Fibroblast of skin of back (primary cell): ENCODE data around the gene TENT4B.
A peak's percentile ranks its signal among the peaks of the same experiment; 100 is the strongest.

ENCODE experiments used
- DNase-seq: peaks from one replicate; pipeline ENCODE4 v3.0.0-alpha.2; 2013

The TENT4B gene

DNA sequence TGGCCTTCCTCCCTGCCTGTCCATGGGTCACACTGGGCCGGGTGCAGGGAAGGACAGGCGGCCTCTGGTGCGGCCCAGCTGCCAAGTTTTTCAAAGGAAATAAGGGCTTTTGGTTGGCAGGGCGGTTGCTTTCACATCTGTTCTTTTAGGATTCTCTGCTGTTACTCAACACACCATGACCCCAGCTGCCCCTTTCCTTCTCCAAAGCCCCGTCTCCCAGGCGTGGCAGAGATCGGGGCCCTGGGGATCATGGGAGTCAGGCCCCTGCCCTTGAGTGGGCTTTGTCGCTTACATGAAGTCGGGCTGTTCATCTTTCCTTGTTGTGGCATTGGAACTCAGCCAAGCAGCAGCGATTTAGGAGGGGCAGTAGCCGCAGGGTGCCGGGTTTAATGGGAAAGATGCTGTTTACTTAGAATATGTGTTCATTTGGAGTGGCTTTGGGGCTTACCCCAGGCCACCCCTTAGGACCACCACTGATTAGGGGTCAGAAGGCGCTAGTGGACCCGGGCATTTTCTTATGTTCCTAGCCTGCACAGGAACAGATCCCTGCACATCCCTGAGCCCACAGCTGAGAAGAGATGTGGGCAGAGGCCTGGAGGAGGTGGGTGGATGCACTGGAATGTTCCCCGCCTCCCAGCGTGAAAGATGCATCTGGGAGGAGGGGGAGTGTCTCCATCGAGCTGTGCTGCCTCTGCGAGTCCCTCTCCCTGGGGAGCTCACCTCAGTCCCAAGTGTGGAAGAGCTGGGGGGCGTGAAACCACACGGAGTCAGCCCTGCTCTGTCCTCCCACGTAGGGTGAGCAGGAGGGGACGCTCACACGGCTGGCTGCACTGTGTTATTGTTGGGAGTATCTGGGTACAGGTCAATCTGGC lies 106.5 kb downstream of the TENT4B start:
- peak; percentile 38 for DNase-seq

DNA sequence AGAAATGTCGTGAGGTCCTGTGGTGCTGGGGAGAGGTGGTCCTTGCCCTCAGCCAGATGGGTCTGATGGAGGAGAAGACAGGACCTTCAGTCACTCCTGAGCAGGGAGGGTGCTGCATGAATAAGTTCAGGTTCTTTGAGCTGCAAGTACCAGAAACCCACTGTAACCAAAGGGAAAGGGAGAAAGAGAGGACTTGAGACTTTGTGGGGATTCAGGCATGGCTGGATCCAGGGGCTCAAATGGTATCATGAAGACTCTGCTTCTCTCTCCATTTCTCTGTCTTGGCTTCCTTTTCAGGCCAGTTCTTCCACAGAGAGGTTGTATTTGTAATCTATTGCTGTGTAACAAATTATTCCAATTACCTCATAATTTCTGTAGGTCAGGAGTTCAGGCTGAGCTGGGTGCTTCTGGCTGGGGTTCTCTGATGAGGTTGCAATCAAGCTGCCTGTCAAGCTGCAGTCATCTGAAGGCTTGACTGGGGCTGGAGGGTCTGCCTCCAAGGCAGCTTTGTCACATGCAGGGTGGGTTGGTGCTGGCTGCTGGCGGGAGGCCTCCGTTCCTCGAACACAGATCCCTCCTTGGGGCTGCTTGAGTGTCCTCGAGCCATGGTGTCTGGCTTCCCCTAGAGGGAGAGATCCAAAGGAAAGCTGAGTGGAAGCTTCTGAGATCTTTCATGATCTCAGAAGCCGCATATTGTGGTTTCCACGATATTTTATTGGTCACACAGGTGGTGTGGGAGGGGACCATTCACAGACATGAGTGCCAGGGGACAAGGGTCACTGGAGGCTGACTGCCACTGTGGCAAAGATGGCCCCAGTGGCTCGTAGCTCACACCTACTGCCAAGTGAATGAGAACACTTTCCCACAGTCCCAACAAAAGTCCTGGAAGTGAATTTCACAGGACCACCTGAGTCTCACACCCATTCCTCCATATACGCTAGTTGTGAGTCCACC lies 107.4 kb downstream of the TENT4B start:
- no peak for DNase-seq

DNA sequence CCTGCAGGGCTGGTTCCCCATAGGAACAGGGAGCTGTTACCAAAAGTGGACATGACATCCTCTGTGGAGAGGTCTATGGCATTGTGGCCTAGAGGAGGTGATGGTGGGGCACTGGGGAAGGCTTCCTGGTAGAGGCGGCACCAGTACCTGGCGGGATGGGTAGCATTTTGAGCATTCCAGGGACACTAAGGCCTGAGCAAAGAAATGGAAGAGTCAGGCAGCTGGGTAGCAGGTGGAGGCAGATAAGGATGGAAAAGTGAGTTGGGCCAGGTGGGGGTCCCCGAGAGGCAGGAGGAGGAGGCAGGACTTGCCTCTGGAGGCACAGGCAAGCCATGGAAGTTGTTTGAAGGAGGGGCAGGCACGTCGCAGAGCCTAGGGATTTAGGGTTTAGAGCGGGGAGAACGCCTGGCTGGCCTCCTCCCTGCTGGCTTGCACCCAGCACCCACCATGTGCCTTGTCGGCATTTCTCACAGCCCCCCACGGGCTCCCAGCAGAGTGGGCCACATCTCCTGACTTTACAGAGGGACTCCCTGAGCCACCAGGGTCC lies 108.1 kb downstream of the TENT4B start:
- DNase-seq, result no peak

DNA sequence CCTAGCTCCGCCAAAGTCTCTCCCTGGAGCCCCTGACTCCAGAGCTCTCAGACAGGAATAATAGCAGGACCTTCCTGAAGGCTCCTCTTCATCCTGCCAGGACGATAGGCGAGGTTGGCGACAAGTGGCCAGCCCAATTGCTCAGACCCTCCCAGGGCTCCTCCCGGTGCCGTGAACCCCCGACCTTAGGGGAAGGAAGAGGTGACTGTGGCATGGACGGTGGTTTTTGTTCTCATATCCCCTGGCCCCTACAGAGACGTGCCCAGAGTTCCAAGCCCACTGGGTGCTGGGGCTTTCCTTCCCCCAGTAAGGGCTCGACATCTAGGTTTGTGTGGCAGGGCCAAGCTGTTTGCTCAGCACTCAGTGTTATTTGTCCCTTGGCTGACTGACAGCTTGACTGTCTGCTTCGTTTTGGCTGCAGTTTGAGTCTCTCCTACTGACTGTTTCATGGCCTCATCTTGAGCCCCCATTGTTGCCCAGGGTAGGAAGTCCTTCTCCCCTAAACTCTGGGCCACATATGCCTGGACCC lies 108.7 kb downstream of the TENT4B start:
- no peak for DNase-seq

DNA sequence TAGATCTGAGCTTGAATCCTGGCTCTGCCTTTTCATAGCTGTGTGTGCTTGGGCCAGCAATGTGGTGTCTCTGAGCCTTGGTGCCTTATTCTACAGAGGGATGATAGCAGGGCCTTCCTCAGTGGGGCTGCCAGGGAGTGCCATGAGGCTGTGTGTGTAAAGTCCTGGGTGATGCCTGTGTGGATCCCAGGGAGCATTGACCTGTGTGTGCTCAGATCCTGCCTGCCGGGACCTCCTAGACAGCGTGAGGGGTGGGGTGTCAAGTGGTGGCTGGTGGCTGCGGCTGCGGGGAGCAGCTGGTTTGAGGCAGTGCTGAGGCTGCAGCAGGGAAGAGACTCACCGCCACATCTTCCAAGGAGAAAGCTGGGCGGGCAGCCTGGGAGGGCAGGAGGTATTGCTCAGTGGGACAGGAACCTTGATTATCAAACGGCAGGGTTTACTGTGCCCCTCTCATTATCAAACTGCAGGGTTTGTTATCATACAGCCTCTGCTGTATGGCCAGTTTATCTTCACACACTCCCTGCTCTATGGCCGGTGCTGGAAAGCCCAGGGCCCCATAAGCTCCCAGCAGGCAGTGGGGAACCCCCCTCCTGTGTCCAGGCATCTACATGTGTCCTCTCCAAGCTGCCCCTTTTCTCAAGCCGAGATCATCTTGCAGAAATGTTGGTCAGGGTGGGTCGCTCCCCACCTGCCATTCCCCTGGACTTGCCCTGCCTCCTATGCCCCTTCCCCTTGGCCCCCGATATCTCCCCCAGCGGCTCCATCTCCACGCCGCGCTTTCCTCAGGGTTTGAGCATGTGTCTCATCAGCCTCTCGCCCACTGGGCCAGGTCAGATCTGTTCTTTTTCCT lies 110.2 kb downstream of the TENT4B start:
- DNase-seq, result no peak

DNA sequence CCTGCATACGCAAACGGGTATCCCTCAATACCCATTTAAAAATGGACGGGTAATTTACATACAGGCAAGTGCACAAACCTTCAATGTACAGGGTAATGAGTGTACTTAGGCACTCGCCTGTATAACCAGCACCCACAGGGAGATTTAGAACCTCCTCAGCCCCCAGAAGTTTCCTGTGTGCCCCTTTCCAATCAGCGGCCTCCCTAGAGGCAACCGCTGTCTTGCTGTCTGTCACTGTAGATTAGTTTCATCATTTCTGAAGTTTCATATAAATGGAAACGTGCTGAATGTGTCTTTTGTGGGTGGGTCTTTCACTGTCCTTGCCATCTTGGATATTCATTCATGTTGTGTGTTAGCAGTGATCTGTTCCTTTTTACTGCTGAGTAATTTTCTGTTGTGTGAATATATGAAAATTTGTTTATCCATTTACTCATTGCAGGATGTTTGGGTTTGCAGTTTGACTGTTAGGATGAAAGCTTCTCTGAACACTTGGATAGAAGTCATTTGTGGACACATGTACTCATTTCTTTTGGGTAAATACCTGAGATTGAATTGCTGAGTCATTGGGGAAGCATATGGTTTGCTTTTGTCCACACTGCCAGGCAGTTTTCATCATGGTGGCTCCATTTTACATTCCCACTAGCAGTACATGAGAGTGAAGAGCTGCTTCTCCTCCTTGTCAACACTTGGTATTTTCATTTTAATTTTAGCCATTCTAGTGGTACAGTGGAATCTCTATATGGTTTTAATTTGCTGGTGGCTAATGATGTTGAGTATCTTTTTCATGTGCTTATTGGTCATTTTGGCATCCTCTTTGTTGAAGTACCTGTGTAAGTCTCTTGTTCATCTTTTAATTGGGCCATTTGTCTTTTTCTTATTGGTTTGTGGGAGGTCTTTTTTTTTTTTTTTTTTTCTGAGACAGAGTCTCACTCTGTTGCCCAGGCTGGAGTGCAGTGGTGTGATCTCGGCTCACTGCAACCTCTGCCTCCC lies 111.1 kb downstream of the TENT4B start:
- peak; percentile 38 for DNase-seq

DNA sequence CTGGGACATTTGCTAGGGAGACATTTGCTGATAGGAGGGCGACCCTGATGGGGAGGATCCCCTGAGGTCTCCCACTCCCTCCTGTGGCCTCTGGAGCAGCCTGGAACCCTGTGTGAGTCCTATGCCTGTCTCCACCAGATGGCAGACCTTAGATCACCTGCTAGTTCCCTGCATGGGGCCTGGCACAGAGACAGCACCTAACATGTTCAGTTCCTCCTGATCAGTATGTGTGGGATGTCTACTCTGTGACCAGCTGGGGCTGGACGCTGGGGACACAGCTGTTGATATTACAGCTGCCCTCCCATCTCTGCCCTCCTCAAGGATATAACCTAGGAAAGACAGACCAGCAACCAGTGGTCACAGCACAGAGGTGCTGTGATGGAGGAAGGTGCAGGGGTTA lies 112.2 kb downstream of the TENT4B start:
- peak; percentile 12 for DNase-seq

DNA sequence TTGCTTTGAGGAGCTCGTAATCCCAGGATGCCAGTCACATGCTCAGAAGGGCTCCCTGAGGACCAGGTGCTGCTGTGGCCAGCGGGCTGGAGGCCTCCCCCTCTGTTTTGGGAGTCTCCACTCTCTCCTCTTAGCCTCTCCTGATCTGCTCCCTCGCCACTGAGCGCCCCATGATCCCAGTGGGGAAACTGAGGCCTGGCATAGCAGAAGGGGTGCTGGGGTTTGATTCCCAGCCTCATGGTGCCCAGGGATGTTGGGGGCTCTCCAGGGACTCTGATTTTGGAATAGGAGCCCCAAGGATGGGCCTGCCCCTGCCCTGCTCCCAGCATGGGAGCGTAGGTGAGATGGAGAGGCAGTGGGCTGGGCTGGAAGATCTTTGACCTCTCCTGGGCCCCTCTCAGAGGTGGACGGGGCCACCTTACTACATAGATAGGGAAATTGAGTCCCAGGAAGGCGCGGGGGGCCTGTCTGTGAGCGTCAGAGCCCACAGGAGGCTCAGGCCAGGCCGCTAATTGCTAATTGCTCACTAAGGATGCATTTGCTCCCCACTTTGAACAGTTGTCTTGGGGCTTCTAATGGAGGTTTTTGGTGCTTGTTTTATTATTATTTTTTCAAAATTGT lies 112.7 kb downstream of the TENT4B start:
- no peak for DNase-seq

DNA sequence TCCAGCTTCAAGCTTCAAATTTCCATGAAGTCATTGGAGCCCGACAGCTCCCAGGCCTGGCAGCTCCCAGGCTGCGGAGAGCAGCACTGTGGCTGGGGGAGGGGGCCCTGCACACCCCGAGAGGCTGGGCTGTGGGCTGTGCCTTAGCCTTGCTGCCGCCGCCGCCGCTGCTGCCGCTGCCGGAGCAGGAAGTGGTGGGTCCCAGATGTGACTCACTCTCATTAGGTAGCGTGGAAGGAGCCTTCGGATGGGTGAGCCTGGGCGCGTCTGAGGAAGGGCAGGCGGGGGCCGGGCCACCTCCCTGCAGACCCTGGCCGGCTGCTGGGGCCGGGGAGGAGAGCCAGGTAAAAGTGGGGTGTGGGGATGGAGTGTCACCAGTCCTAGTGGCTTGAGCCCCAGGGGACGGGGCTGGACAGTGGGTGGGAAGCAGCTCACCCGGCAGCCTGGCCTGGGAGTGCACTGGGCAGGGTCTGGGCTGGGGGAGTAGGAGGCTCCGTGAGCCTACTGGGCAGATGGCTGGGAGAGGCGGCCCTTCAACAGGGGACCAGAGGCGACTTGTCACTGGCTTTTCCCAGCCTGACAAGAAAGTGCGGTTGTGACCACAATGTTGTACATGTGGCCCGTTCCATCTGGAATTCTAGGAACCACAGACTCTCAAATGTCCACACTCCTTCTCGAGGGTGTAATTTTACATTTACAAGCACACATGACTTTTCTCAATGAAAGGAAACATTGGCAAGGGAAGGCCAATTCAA lies 113.4 kb downstream of the TENT4B start, which contains the start of gene ADCY7:
ADCY7 (plus strand) TSS at position 215 of the 755 bp plus-strand sequence. CDS start 21,629 bp downstream, outside the sequence.
- peak; percentile 90 for DNase-seq

DNA sequence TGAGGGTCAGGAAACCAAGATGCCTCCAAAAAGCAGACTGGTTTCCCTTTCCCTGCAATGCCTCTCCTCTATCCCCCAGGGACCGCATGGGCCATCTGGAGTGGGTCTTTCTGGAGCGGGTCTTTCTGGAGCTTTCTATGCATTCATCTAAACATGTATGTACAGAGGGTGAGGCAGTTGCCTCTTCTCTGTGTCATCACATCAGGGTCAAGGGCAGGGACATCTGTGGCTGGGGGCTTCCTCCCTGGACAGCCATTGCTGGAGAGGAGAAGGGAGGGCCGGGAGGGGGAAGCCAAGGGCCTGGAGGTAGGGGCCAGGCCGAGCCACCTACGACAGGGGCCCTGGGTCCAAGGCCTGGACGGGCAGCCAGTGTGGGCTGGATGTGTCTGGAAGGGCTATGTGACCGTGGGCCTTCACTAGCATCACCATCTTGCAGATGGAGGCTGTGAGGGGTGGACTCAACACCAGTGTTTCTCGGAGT lies 114.1 kb downstream of the TENT4B start:
- no peak for DNase-seq

DNA sequence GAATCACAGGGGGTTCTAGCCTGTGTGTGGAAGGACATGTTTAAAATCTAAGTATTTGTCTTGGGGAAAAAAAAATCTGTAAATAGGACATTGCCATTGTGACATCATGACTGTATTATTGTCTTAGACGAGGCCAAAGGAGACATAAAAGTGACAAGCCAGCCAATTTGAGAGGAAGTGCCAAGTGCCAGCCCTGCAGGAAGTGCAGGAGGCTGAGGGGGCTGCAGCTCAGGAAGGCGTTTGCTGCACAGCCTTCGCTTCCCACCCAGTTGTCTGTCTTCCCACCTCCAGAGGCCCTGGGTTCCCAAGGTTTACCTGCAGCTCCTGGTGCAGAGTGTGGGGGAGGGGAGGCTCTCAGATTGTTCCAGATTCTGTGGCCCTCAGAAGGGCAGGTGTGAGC lies 114.5 kb downstream of the TENT4B start:
- DNase-seq, result no peak

DNA sequence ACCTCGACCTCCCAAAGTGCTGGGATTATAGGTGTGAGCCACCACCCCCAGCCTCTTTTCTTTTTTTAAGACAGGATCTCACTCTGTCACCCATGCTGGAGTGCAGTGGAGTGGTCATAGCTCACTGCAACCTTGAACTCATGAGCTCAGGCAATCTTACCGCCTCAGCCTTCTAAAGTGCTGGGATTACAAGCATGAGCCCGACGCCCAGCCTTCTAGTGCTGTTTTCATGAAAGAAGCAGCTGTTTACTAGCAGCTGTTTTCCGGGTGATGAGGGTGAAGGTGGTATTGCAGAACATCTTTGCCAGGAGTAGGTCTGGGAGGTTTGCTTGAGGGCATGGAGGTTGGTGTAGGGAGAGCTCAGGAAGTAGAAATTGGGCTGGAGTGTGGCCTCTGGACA lies 115.2 kb downstream of the TENT4B start:
- DNase-seq, result no peak

DNA sequence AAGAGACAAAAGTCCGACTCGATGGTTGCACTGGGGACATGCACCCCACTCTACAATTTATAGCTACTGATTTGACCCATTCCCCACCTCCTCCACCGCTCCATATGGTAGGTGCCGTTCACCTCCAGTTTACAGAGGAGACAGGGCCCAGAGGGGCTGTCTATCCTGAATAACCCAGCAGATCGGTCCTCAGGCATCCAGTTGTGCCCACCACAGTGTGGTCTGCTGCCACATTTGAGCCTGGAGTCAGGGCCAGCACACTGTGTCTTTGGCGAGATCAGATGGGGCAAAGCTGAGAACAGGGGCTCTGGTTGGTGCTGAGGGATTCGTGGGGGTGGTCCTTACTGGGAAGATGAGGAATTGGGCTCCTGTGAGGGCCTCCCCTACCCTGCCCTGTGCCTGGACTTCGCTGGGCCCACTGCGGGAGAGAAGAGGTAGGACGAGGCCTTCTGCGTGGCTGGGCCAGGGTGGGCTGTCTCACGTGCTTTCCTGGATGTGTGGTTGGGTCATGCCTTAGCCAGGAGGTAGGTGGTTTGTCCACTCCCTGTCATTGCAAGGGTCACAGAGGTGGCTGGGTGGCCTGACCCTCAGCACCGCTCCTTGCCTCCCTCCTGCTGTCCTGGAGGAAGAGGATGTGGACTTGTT lies 116.1 kb downstream of the TENT4B start:
- no peak for DNase-seq

DNA sequence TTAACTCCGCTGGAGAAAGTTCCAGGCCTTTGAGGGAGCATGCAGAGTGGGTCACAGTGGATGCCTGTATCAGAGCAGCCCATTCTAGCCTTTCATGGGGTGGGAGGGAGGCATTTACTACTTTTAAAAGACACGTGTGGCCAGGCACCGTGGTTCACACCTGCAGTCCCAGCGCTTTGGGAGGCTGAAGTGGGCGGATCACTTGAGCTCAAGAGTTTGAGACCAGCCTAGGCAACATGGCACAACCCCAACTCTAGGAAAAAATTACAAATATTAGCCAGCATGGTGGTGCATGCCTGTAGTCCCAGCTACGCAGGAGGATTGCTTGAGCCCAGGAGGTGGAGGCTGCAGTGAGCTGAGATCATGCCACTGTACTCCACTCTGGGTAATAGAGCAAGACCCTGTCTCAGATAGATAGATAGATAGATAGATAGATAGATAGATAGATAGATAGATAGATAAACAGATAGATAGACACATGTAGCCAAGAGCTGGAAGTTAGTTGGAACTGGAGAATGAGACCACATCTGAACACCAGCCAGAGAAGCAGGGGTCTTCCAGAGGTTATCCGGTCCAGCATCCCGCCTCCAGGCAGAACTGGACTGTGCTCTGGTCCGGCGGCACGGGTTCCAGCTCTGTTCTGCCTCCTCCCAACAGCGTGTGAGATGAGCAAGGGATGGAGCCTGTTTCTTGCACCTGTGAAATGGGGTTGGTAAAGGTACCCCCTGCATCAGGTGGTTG lies 116.8 kb downstream of the TENT4B start:
- no peak for DNase-seq

DNA sequence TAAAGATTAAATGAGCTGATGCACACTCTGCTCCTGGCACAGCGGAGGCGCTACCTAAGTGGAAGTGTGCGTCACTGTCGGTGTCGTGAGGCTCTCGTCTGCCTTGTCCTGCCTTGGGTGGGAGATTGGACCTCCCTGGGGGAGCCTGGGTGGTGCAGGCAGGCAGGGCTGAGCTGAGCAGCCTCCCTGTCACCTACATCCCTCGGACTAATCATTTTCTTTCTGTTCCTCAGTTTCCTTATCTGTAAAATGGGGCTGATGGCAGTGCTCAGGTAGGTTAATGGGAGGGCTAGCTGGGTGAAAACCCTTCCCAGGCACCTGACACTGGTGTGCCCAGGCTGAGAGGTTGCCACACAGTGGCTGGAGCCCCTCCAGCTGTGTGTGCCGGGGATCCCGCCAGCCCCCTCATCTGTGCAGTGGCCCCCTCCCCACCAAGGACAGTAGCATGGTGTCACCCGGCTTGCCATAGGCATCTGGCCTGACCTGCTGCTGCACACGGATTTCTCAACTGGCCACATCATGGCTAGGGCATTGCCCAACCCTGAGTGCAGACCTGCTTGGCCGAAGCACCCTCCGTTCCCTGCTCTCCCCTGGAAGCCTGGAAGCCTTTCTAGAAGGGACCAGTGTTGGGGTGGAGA lies 117.5 kb downstream of the TENT4B start:
- no peak for DNase-seq

DNA sequence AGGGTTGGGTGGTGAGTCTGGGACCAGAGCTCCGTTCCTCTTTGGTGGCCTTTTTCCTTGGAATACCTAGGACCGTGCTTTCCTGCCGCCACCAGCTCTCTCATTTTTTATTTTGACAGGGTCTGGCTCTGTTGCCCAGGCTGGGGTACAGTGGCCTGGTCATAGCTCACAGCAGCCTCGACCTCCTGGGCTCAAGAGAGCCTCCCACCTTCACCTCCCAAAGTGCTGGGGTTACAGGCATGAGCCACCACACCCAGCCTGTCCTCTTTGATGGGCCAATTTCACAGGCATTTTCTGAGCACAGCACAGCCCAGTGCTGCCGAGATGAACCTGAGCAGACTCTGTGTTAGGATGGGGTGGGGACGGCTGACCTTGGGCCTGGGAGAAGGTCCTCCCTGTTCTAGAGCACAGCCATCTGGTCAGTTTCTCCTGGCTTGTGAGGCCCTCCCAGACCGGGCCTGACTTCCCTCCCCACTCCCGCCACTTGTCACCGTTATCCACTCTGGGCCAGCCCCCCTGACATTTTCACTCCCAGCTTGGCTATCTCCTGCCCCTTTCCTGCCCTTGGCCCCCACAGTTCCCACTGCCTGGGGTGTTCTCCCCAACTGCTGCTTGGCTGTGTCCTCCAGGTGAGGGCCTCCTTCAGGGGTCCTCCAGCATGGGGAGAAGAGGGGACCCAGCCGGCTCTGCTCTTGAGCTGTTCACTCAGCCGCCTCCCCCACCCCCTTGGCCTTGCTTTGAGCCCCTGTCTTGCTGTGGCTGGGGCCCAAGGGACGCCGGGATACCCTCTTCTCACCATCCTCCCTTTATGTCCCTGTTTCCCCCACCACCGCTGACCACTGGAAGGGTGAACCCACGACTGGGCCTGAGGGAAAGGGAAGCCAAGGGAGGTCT lies 118.3 kb downstream of the TENT4B start:
- DNase-seq, result no peak
